Karpas-422 (cell line): ENCODE measurements around the gene PUS7. TPM values are rescaled to one million over a fixed set of nuclear protein-coding genes. Genes with fewer than 3 reads are reported as not detected.

Experiments used
- DNase-seq: peaks from one replicate; pipeline ENCODE4 v3.0.0-alpha.2; 2015
- H2AFZ ChIP-seq: fragments of 200-600 bp; sonication (generic); 2 replicates; pipeline ENCODE4 v1.6.1; 2014; ENCODE audit warnings: antibody characterized with exemption, low read length, mixed read lengths
- H3K27ac ChIP-seq: fragments of 200-600 bp; sonication (generic); 2 replicates; pipeline ENCODE4 v1.5.1; 2014; ENCODE audit warnings: mild to moderate bottlenecking, low read length, moderate library complexity
- H3K27me3 ChIP-seq: fragments of 200-600 bp; sonication (generic); 2 replicates; pipeline ENCODE4 v1.6.1; 2014; ENCODE audit warnings: low read length, mixed read lengths
- H3K36me3 ChIP-seq: fragments of 200-600 bp; sonication (generic); 2 replicates; pipeline ENCODE4 v1.6.1; 2014; ENCODE audit warnings: low read length, mixed read lengths; ENCODE audit not compliant: insufficient read depth
- H3K4me1 ChIP-seq: fragments of 200-600 bp; sonication (generic); 2 replicates; pipeline ENCODE4 v1.6.1; 2014; ENCODE audit warnings: mild to moderate bottlenecking, low read length, mixed read lengths
- H3K4me2 ChIP-seq: fragments of 200-600 bp; sonication (generic); 2 replicates; pipeline ENCODE4 v1.6.1; 2014; ENCODE audit warnings: low read length, low read depth, mild to moderate bottlenecking; ENCODE audit not compliant: poor library complexity, severe bottlenecking
- H3K4me3 ChIP-seq: fragments of 200-600 bp; sonication (generic); 2 replicates; pipeline ENCODE4 v1.5.1; 2014; ENCODE audit warnings: mild to moderate bottlenecking, antibody characterized with exemption, low read length, mixed read lengths
- H3K79me2 ChIP-seq: fragments of 200-600 bp; sonication (generic); 2 replicates; pipeline ENCODE4 v1.6.1; 2014; ENCODE audit warnings: mild to moderate bottlenecking, low read length, mixed read lengths
- H3K9ac ChIP-seq: fragments of 200-600 bp; sonication (generic); 2 replicates; pipeline ENCODE4 v1.6.0; 2014; ENCODE audit warnings: low read length
- H3K9me2 ChIP-seq: fragments of 200-600 bp; sonication (generic), shearing (Covaris generic); replicated peaks from 2 replicates; pipeline ENCODE4 v1.6.0; 2014; ENCODE audit warnings: mild to moderate bottlenecking, low read length, moderate library complexity; ENCODE audit not compliant: insufficient read depth
- H3K9me3 ChIP-seq: fragments of 300-700, 200-600 bp; sonication (generic); 2 replicates; pipeline ENCODE4 v1.6.1; 2014; ENCODE audit warnings: low read length, mixed read lengths
- H4K20me1 ChIP-seq: fragments of 200-600 bp; sonication (generic); 2 replicates; pipeline ENCODE4 v1.6.1; 2014; ENCODE audit warnings: mild to moderate bottlenecking, antibody characterized with exemption, low read length, low read depth; ENCODE audit not compliant: insufficient read depth
- total RNA-seq: library from RNA; depleted of rRNA; stranded (reverse); fragments of >200 nt; shearing (Covaris generic); gene quantifications from 2 replicates; pipeline ENCODE4 v1.2.3, GENCODE V29; 2014; ENCODE audit warnings: low replicate concordance; rRNA removed

Gene PUS7, protein sequence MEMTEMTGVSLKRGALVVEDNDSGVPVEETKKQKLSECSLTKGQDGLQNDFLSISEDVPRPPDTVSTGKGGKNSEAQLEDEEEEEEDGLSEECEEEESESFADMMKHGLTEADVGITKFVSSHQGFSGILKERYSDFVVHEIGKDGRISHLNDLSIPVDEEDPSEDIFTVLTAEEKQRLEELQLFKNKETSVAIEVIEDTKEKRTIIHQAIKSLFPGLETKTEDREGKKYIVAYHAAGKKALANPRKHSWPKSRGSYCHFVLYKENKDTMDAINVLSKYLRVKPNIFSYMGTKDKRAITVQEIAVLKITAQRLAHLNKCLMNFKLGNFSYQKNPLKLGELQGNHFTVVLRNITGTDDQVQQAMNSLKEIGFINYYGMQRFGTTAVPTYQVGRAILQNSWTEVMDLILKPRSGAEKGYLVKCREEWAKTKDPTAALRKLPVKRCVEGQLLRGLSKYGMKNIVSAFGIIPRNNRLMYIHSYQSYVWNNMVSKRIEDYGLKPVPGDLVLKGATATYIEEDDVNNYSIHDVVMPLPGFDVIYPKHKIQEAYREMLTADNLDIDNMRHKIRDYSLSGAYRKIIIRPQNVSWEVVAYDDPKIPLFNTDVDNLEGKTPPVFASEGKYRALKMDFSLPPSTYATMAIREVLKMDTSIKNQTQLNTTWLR
- 21.6 and 22.0 TPM in 2 replicates for total RNA-seq

GRCh38 chr7:105521717-105522463 lies at the start of gene PUS7:
PUS7 (minus strand) TSS chr7:105522271; CDS start chr7:105508512, 13,759 bp downstream.
- peak; percentile 96 for DNase-seq
- no peaks in the 10 kb centered on the region for H3K9me3 ChIP-seq
- peaks cover 16% of the 10 kb centered on the region for H3K4me1 ChIP-seq
- peaks cover 47% of the 10 kb centered on the region for H3K79me2 ChIP-seq
- H3K9ac ChIP-seq: peak within 1 kb of the TSS; percentile 92
- H4K20me1 ChIP-seq: no peaks in the 10 kb centered on the region
- peak within 1 kb of the TSS; percentile 92 for H3K4me3 ChIP-seq
- peak within 1 kb of the TSS; percentile 97 for H3K4me2 ChIP-seq
- H3K36me3 ChIP-seq: peaks cover 10% of the 10 kb centered on the region; the same call in 1 of the 2 replicates
- H3K27me3 ChIP-seq: no peaks in the 10 kb centered on the region
- peak within 1 kb of the TSS; percentile 48; the same call in 1 of the 2 replicates for H3K27ac ChIP-seq
- H2AFZ ChIP-seq: peak within 1 kb of the TSS; percentile 100
- H3K9me2 ChIP-seq: no peaks in the 10 kb centered on the region

GRCh38 chr7:105567821-105568220 lies 45.8 kb upstream of the PUS7 start:
- no peaks in the 10 kb centered on the region for H3K4me1 ChIP-seq
- H2AFZ ChIP-seq: no peak overlapping the region
- no peaks in the 10 kb centered on the region for H3K9me2 ChIP-seq
- no peaks in the 10 kb centered on the region for H3K9me3 ChIP-seq
- peaks cover 39% of the 10 kb centered on the region for H3K36me3 ChIP-seq
- H3K27me3 ChIP-seq: no peaks in the 10 kb centered on the region
- H3K4me3 ChIP-seq: no peak overlapping the region
- no peaks in the 10 kb centered on the region for H4K20me1 ChIP-seq
- DNase-seq: no peak
- no peak overlapping the region for H3K9ac ChIP-seq
- no peak overlapping the region for H3K27ac ChIP-seq
- no peak overlapping the region for H3K4me2 ChIP-seq
- H3K79me2 ChIP-seq: no peaks in the 10 kb centered on the region

DNA sequence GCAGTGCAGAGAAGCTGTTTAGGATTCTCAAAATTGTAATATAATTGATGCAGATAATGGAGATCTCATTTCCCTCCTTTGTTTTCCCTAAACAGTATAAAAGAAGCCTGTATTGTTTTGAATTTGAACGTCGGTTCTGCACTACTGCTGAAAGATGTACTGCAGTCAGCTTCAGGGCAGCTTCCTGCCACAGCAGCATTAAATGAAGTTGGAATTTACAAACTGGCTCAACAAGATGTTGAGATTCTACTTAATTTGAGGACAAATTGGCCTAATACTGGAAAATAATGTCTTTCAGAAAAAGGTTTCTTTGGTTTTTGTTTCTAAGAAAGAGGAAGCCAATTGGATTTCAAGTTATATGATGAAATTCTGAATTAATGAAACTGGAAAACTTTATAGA lies 45.0 kb upstream of the PUS7 start:
- no peaks in the 10 kb centered on the region for H3K9me3 ChIP-seq
- H3K36me3 ChIP-seq: peaks cover 44% of the 10 kb centered on the region
- DNase-seq: no peak
- H3K9ac ChIP-seq: no peak overlapping the region
- no peaks in the 10 kb centered on the region for H3K79me2 ChIP-seq
- no peak overlapping the region for H2AFZ ChIP-seq
- H3K4me3 ChIP-seq: no peak overlapping the region
- H3K9me2 ChIP-seq: no peaks in the 10 kb centered on the region
- H3K27ac ChIP-seq: no peak overlapping the region
- H3K27me3 ChIP-seq: no peaks in the 10 kb centered on the region
- H4K20me1 ChIP-seq: no peaks in the 10 kb centered on the region
- no peak overlapping the region for H3K4me2 ChIP-seq
- no peaks in the 10 kb centered on the region for H3K4me1 ChIP-seq

GRCh38 chr7:105565190-105565589 lies 43.1 kb upstream of the PUS7 start:
- Histone ChIP-seq H3K4me3 (no peak overlapping the region), H3K9me3 (no peaks in the 10 kb centered on the region), H3K4me1 (no peaks in the 10 kb centered on the region), H3K79me2 (no peaks in the 10 kb centered on the region), H3K36me3 (peaks cover 47% of the 10 kb centered on the region), H3K27me3 (no peaks in the 10 kb centered on the region), H3K9me2 (no peaks in the 10 kb centered on the region), H2AFZ (no peak overlapping the region), H3K9ac (no peak overlapping the region), H4K20me1 (no peaks in the 10 kb centered on the region), H3K27ac (no peak overlapping the region), H3K4me2 (no peak overlapping the region)
- DNase-seq: peak; percentile 20

DNA sequence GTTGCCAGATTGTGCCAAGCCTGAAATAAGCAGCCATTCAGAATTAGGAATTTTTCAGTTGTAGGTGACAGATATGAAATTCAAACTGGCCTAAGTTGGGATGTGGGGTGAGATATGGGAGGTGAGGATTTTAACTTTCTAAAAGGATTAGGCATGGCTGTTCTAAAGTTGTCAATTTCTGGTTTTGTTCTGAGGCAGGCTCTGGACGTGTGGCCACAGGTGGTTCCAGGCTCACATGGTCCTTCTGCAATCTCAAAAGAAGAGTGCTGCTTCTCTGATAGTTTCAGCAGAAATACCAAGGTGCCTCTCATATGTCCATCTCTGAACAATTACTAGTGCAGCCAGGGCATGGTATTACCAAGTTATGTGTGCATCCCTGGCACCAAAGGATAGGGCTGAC lies 37.9 kb upstream of the PUS7 start:
- Histone ChIP-seq H4K20me1 (no peaks in the 10 kb centered on the region), H3K4me2 (no peak overlapping the region), H3K4me3 (no peak overlapping the region), H3K79me2 (0 out of 2 replicates have a peak, but pooled peaks cover 2% of the 10 kb centered on the region), H3K9me2 (no peaks in the 10 kb centered on the region), H3K9me3 (no peaks in the 10 kb centered on the region), H2AFZ (no peak overlapping the region), H3K4me1 (no peaks in the 10 kb centered on the region), H3K27ac (no peak overlapping the region), H3K36me3 (peaks cover 42% of the 10 kb centered on the region), H3K9ac (no peak overlapping the region), H3K27me3 (no peaks in the 10 kb centered on the region)
- DNase-seq: no peak

DNA sequence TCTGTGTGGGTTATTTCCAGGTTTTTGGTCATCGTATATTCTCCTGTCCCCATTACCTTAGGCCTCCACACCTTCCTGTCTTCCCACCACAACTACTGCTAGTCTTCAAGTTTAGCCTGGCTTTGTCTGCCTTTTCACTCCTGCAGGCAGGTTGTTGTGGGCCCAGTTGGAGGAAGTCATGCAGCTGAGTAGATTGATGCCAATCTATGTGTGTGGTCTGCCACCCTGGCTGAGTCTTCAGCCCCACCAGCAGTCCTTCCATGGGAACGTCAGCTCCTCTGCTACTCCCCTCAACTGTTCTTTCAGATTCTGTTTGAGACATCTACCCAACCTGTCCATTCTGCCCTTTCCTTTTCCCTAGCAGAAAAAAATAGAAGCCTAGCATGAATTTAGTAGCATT lies 16.3 kb upstream of the PUS7 start:
- Histone ChIP-seq H3K9ac (no peak overlapping the region), H3K4me3 (no peak overlapping the region), H4K20me1 (no peaks in the 10 kb centered on the region), H3K9me2 (no peaks in the 10 kb centered on the region), H3K4me2 (no peak overlapping the region), H3K9me3 (no peaks in the 10 kb centered on the region), H2AFZ (no peak overlapping the region), H3K27ac (no peak overlapping the region), H3K79me2 (peaks cover 28% of the 10 kb centered on the region), H3K4me1 (peaks cover 9% of the 10 kb centered on the region), H3K36me3 (peaks cover 28% of the 10 kb centered on the region), H3K27me3 (no peaks in the 10 kb centered on the region)
- DNase-seq: no peak

- Histone ChIP-seq H3K4me1 (peaks cover 23% of the 10 kb centered on the region), H3K9me2 (no peaks in the 10 kb centered on the region), H3K27ac (peak overlapping the region; percentile 4; the same call in 1 of the 2 replicates), H3K4me3 (peak overlapping the region; percentile 88), H3K9me3 (no peaks in the 10 kb centered on the region), H3K27me3 (no peaks in the 10 kb centered on the region), H2AFZ (no peak overlapping the region; the same call in 1 of the 2 replicates), H4K20me1 (no peaks in the 10 kb centered on the region), H3K9ac (peak overlapping the region; percentile 87), H3K79me2 (peaks cover 41% of the 10 kb centered on the region), H3K4me2 (peak overlapping the region; percentile 94), H3K36me3 (peaks cover 7% of the 10 kb centered on the region; the same call in 1 of the 2 replicates)
- no peak for DNase-seq
Measured at GRCh38 chr7:105532709-105533460, 10.8 kb upstream of the PUS7 start.
